HG03045 (cell line): ENCODE data around the gene CACNG8.

ENCODE experiments used
- ATAC-seq: cut with Tn5 transposase; IDR thresholded peaks from one replicate; pipeline ENCODE4 v1.9.1; 2021; ENCODE audit warnings: mild to moderate bottlenecking, moderate library complexity; ENCODE audit not compliant: unreplicated experiment

Gene CACNG8

DNA sequence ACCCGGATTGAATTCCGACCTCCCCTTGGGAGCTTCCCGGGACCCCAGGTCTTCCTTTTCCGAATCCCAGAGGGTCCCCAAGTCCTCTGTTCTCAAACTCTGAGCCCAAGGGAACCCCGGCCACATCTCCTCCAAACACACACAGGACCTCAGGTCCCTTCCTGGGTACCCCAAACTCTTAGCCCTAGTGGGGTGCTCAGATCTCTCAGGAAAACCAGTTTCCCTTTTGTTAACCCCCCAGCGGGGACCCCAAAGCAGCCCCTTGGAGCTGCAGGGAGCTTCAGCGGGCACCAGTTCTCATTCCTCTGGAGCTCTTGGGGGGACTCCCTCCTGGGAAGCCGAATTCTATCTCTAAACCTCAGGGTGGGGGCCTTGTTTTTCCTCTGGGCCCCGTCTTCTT lies 29.5 kb downstream of the CACNG8 start:
- ATAC-seq, result no peak

DNA sequence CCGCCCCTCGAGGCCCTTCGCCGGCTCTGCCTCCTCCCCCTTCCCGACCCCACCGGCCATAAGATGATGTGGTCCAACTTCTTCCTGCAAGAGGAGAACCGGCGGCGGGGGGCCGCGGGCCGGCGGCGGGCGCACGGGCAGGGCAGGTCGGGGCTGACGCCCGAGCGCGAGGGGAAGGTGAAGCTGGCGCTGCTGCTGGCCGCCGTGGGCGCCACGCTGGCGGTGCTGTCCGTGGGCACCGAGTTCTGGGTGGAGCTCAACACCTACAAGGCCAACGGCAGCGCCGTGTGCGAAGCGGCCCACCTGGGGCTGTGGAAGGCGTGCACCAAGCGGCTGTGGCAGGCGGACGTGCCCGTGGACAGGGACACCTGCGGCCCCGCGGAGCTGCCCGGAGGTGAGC lies 30.1 kb downstream of the CACNG8 start:
- no peak for ATAC-seq

DNA sequence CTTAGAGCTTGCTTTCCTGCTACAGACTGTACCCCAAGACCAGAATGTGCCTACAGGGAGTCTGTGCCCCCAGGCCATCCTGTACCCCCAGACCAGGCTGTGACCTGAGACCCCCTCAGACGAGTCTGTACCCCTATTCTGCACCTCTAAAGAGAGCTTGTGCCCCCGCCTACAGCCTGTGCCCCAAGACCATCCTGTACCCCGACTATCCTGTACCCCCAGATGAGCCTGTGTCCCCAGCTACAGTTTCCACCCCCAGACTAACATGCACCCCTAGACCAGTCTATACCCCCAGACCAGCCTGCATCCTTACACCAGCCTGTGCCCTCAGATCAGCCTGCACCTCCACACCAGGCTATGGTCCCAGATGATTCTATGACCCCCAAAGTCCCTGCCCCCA lies 30.7 kb downstream of the CACNG8 start:
- no peak for ATAC-seq

DNA sequence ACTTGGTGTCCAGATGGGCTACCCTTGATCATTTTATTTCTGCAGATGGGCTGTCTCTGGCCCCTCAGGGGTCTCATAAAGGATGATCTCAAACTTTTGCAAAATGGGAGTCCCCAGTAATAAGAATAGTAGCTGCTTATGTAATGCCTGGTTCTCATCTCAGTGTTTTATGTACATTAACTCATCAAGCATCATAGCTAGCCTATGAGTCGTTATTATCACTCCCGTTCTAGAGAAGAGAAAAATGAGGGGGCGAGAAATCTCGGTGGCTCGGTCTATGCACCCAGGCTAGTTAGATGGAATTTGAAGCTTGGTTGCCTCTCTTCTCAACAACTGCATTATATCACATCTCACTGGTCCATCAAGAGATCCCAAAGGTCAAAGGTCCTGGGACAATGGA lies 32.1 kb downstream of the CACNG8 start:
- ATAC-seq, result no peak

DNA sequence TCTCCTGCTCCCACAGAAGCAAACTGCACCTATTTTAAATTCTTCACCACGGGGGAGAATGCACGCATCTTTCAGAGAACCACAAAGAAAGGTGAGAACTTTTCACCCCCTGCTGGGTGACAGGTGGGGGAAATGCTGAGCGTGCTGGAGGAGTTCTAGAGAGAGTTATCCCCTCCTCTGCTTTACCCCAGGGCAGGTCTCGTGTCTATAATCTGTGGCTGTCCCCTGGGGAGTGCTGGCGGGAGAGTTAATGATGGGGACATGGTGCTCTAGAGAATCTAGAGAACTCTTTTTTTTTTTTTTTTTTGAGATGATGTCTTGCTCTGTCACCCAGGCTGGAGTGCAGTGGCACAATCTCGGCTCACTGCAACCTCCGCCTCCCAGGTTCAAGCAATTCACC lies 35.5 kb downstream of the CACNG8 start:
- ATAC-seq, result no peak

DNA sequence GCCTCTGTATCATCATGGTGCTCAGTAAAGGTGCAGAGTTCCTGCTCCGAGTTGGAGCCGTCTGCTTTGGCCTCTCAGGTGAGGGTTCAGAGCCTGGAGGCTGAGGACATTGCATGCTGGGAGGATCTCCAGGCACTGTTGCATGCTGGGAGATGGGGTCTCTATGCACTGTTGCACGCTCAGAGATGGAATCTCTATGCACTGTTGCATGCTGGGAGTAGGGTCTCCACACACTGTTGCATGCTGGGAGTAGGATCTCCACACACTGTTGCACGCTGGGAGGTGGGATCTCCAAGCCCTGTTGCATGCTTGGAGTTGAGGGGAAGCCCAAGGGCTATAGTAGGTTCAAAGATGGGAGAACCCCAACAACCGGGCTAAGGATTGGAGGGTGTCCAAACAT lies 37.0 kb downstream of the CACNG8 start:
- no peak for ATAC-seq

DNA sequence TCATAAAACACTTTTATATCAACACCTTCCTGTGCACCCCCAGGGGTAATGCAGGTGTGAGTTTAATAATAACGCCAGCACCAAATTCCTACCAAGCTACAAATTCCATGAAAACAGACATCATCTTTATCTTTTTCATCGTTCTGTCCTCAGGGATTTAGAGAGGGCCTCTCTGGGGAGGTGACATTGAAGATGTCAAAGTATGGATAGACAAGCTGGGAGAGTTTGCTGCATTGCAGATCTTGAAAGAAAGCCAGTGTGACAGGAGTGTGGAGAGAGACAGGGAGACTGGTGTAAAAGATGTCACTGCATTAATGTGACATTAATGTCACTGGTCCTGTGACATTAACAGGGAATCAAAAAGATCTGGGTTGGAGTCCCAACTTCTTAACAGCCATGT lies 38.8 kb downstream of the CACNG8 start:
- no peak for ATAC-seq

DNA sequence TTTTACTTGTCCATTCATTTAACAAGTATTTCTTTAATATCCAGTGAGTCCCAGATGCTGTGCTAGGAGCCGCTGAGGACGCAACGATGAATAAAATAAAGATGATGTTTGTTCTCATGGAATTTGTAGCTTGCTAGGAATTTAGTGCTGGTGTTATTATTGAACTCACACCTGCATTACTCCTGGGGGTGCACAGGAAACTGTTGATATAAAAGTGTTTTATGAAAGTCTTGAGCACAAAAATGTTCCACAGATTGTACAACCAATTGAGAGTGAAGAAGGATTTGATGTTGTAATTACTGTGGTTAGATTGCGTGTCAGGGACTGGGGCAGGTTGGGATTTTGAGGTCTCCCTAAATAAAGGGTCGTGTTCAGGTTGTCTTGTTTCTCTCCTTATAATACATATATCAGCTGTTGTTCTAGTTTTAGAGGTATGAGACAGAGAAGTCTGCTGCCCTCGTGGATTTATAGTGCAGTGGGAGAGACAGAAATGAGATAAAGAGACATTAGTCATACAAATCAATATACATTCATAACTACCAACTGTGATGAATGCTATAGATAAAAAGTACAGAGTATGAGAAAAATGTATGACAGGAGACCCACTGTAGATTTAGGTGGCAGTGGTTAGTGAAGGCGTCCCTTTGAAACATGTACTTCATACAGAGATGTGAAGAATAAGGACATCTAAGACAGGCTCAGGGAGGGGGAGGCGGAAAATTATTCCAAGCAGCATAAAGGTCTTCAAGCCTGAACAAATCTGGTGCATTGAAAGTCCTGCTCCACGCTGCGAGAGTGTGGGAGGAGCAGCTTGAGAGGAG lies 40.0 kb downstream of the CACNG8 start:
- ATAC-seq, result no peak

DNA sequence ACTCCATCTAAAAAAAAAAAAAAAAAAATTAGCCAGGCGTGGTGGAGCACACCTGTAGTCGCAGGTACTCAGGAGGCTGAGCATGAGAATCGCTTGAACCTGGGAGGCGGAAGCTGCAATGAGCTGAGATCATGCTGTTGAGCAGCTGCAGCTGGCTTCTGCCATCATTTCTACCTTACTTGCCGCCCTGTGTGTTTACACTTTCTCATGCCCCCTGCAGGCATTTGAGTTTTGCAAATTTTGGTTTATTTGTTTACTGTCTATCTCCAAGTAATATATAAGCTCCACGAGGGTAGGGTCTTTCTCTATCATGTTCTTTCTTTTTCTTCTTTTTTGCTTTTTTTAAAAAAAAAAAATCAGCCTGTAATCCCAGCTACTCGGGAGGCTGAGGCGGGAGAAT lies 46.7 kb downstream of the CACNG8 start:
- ATAC-seq, result no peak

DNA sequence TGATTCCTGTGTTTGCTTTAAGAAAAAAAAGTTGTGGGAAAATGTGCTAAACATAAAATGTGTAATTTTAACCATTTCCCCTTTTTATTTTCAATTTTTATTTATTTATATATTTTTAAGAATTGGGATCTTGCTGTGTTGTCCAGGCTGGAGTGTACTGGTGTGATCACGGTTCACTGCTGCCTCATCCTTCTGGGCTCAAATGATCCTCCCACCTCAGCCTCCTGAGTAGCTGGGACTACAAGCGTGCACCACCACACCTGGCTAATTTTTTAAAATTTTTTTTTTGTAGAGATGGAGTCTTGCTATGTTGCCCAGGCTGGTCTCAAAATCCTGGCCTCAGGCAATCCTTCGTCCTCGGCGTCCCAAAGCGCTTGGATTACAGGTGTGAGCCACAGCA lies 47.7 kb downstream of the CACNG8 start:
- ATAC-seq, result no peak

DNA sequence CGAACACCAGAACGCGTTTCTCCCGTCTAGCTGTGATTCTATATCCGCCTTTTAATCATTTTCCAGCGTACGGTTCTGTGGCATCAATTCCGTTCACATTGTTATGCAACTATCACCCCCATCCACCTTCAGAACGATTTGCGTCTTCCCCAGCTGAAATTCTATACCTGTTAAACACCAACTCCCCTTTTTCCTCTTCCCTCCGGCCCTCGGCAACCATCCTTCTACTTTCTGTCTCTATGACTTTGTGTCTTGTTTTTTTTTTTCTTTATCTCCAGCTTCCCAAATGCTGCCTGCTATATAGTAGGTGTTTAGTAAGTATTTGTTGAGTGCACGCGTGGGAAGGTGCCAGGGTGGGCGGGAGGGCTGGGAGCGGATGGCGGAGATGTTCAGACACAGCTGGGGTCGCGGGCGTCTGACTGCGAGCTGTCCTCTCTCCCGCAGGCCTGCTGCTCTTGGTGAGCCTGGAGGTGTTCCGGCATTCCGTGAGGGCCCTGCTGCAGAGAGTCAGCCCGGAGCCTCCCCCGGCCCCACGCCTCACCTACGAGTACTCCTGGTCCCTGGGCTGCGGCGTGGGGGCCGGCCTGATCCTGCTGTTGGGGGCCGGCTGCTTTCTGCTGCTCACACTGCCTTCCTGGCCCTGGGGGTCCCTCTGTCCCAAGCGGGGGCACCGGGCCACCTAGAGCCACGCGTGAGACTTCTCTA lies 48.9 kb downstream of the CACNG8 start:
- ATAC-seq, result no peak

DNA sequence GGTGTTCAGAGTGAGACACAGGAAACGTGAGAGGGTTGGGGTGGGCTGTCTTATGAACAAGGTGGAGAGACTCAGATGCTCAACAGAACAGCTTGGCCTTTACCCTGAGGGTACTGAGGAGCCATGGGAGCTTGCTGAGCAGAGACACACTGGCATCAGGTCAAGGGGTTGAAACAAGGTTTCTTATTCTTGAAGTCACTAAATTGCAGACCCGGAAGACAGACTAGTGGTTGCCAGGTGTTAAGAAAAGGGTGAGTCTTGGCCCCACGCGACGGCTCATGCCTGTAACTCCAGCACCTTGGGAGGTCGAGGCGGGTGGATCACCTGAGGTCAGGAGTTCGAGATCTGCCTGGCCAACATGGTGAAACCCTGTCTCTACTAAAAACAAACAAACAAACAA lies 51.1 kb downstream of the CACNG8 start:
- ATAC-seq, result no peak

DNA sequence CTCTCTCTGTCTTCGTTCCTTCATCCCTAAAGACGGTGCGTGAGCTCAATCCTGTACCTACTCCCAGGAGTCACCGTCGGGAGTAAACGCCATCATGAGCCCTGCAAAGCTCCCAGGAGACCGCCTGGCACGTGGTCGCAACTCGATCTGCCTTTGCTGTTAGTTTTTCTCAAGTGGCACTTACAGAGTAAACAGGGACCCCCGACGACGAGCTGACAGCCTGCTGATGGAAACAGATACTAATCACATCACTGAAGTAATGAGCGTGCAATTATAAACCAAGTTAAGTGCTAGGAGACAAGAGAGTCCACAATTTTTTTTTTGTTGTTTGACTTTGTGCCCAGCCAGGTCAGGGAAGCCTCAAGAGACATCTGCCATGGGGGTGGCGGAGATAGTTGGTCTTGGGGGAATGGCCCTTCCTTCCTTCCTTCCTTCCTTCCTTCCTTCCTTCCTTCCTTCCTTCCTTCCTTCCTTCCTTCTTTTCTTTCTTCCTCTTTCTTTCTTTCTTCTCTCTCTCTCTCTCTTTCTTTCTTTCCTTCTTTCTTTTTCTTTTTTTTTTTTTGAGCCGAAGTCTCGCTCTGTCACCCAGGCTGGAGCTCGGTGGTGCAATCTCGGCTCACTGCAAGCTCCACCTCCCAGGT lies 52.3 kb downstream of the CACNG8 start:
- ATAC-seq, result no peak

DNA sequence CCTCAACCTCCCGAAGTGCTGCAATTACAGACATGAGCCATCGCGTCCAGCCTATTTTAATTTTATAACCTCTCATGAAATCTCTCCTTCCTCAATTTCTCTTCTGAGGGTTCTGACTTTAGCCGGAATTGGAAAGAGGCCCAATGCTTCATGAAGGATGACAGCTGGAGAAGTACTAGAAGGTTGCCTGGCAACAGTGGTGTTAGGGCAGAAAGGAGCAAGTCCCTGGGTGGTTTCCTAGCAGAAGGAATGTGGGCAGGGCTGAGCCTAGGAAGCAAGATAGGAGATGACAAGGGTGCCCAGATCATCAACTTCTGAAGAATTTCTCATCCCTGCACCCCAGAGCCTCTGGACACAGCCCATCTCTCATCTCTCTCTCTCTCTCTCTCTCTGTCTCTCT lies 54.5 kb downstream of the CACNG8 start:
- ATAC-seq, result no peak

DNA sequence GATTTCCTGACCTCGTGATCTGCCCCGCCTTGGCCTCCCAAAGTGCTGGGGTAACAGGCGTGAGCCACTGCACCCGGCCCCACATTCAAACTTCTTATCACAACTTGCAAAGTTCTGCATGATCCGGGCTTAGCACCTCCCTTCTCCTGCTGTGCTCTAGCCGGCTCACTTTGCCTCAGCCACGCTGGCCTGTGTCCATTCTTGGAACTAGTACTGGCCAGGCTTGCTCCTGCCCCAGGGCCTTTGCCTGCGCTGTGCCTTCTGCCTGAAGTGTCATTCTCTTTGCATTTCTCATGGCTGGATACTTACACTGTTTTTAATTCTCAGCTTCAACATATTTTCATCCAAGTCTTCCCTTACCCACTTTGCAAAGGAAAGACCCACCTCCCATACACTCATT lies 58.6 kb downstream of the CACNG8 start:
- ATAC-seq, result no peak

DNA sequence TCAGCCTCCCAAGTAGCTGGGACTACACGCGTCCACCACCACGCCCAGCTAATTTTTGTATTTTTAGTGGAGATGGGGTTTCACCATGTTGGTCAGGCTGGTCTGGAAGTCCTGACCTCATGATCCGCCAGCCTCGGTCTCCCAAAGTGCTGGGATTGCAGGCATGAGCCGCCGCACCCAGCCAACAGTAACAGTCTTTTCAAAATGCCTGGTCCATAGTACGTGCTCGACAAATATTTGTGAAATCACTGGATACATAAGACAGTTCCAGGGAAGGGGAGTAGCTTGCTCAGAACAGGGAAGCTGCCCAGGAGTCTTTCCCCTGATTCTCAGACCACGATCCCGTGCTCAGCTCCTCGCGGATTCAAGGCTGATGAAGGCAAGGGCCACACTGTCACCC lies 59.2 kb downstream of the CACNG8 start:
- no peak for ATAC-seq

DNA sequence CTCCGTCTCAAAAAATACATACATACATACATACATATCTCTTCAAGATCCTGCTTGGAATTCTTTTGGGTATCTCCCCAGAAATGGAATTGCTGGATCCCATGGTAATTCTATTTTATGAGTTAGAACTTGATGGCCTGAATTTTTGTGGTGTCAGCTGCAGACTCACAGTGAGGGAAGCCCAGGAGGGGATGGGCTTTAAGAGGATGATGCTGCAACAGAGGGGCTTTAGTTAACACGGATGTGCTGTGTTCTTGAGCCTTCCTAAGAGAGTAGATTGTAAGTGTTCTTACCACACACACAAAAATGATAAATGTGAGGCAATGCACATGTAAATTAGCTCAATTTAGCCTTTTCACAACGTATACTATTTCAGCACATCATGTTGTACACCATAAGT lies 60.5 kb downstream of the CACNG8 start:
- ATAC-seq, result no peak

DNA sequence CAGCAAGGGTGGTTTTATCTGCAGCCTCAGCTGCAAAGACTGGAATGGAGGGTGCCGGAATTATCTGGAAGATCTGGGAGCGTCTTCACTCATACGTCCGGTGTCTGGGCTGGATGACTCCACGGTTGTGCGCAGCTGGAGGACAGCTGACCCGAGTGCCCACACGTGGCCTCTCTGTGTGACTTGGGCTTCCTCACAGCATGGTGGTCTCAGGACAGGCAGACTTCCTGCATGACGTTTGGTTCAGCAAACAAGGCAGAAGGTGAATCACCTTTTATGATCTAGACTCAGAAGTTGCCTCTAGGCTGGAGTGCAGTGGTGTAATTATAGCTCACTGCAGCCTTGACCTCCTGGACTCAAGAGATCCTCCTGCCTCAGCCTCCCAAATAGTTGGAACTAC lies 61.9 kb downstream of the CACNG8 start:
- ATAC-seq, result no peak

DNA sequence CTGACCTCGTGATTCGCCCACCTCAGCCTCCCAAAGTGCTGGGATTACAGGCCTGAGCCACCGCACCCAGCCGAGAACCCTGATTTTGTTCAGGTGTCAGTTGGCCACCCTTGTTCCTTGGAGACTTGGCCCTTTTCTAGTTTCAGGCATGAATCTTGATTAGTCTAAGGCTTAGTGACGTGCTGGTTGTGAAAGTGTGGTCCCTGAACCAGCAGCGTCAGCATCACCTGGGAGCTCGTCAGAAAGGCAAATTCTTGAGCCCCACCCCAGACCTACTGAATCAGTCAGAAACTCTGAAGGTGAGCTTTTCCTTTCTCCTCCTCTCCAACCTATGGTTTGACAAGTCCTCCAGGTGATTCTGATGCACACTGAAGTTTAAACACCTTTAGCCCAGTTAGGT lies 63.9 kb downstream of the CACNG8 start:
- ATAC-seq, result no peak

DNA sequence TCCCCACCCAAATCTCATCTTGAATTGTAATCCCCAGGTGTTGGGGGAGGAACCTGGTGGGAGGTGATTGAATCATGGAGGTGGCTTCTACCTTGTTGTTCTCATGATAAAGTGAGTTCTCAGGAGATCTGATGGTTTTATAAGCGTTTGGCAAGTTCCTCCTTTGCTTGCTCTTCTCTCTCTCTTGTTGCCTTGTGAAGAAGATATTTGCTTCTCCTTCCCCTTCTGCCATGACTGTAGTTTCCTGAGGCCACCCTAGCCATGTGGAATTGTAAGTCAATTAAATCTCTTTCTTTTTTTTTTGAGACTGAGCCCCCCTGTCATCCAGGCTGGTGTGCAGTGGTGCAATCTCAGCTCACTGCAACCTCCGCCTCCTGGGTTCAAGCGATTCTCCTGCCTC lies 66.6 kb downstream of the CACNG8 start:
- no peak for ATAC-seq

DNA sequence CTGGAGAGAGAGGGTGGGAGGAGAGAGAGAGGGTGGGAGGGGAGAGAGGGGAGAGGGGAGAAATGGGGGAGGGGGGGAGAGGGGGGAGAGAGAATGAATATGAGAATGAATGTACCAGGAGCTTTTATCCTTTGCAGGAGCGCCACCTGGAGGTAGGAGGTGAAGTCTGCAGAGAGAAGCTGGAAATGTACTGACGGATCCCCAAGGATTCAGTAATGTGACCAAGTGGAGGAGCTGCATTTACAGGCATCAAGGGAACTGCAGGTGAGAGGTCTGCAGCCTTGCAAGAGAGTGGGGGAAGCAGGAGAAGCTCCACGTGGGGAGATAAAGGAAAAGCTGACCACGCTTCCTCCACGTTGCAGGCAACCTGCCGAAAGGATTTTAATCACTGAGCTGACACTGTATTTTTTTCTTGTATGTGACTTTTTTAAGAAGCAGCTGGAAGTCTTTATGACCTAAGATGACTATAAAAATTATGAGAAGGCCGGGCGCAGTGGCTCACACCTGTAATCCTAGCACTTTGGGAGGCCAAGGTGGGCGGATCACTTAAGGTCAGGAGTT lies 67.3 kb downstream of the CACNG8 start:
- no peak for ATAC-seq
